PFSK-1 (cell line): ENCODE results near the gene GLCCI1.

Source experiments
- FOXP2 ChIP-seq: optimal IDR thresholded peaks from 2 replicates; pipeline ENCODE3; 2011; ENCODE audit warnings: borderline replicate concordance, control low read depth, inconsistent platforms; ENCODE audit not compliant: insufficient read depth; ENCODE audit errors: extremely low read length, extremely low read depth
- POLR2AphosphoS5 ChIP-seq: IDR thresholded peaks from 2 replicates; pipeline ENCODE4 v1.6.1; 2012; ENCODE audit warnings: low read depth, mild to moderate bottlenecking, control low read depth, low read length, moderate library complexity
- SIN3A ChIP-seq: IDR thresholded peaks from 2 replicates; pipeline ENCODE4 v1.6.1; 2012; ENCODE audit warnings: mild to moderate bottlenecking, low read length, moderate library complexity, borderline replicate concordance; ENCODE audit not compliant: insufficient read depth
- TAF1 ChIP-seq: IDR thresholded peaks from 2 replicates; pipeline ENCODE4 v1.6.1; 2012; ENCODE audit warnings: low read length, control low read depth, borderline replicate concordance; ENCODE audit not compliant: insufficient read depth
- TF ChIP-seq, protein P1 (sequence below), 2 experiments: IDR thresholded peaks; 2 replicates each; pipeline versions ENCODE4 v1.6.1 to v1.8.0; 2011 to 2012; ENCODE audit warnings: low read depth in 2 of 2, low read length in 2 of 2, control low read depth in 1 of 2, inconsistent platforms in 1 of 2, mild to moderate bottlenecking in 1 of 2, moderate library complexity in 1 of 2; ENCODE audit not compliant: insufficient read depth in 1 of 2

GLCCI1 gene

DNA sequence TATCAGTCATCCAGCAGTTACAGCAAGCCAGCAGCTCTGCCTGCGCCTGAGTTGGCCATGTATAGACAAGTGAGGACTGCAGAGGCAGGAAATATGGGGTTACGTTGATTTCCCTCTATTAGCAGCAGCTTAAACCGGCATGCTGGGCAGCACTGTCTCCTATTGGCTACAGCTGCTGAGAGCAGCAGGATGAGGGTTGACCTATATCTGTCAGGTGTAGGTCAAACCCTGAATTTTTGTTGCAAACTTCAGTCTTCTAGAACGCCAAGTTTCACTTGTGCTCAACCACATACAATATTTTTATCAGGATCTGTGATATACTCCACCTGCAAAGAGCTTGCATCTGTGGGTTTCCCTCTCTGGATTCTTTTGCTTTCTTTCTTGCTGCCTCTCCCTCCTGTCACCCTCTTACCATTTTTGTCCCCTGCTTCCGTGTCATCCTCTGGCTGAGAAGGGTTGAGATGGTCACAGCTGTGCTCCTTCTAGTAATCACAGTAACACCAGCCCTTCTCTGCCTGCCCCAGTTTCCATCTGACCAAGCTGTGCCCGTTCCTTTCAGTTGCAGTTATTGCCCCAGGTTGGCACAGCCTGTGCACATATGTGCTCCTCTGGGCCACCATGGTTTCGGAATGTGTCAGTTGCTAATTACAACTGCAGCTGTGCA is 23.8 kb upstream of the GLCCI1 start:
- no peak for TF ChIP-seq FOXP2

DNA sequence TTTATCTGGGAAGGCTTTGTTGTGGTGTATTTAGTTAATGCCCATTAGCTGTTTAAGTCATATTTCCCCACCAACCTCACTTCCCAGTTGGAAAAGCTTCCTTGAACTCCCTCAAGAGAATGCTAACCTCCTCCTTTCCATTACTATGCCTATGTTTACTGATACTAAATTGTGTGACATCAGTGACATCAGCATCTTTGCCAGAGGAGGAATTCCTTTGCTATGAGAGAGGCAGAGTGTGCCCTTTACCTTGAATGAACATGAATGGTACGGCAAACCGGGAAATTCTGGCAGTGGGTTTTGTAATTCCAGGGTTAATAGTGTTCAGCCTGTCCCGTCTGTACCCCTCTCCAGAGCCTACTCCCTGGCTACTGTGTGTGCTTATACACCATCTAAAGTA is 22.1 kb upstream of the GLCCI1 start:
- TF ChIP-seq SIN3A (no peak), TAF1 (no peak), POLR2AphosphoS5 (no peak), FOXP2 (no peak)
- TF ChIP-seq, protein P1, sequence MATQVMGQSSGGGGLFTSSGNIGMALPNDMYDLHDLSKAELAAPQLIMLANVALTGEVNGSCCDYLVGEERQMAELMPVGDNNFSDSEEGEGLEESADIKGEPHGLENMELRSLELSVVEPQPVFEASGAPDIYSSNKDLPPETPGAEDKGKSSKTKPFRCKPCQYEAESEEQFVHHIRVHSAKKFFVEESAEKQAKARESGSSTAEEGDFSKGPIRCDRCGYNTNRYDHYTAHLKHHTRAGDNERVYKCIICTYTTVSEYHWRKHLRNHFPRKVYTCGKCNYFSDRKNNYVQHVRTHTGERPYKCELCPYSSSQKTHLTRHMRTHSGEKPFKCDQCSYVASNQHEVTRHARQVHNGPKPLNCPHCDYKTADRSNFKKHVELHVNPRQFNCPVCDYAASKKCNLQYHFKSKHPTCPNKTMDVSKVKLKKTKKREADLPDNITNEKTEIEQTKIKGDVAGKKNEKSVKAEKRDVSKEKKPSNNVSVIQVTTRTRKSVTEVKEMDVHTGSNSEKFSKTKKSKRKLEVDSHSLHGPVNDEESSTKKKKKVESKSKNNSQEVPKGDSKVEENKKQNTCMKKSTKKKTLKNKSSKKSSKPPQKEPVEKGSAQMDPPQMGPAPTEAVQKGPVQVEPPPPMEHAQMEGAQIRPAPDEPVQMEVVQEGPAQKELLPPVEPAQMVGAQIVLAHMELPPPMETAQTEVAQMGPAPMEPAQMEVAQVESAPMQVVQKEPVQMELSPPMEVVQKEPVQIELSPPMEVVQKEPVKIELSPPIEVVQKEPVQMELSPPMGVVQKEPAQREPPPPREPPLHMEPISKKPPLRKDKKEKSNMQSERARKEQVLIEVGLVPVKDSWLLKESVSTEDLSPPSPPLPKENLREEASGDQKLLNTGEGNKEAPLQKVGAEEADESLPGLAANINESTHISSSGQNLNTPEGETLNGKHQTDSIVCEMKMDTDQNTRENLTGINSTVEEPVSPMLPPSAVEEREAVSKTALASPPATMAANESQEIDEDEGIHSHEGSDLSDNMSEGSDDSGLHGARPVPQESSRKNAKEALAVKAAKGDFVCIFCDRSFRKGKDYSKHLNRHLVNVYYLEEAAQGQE (IDR thresholded peaks at IDR 0.05; ENCODE audit: insufficient read depth in 1 of 2, low read depth in 2 of 2, low read length in 2 of 2): no peak

DNA sequence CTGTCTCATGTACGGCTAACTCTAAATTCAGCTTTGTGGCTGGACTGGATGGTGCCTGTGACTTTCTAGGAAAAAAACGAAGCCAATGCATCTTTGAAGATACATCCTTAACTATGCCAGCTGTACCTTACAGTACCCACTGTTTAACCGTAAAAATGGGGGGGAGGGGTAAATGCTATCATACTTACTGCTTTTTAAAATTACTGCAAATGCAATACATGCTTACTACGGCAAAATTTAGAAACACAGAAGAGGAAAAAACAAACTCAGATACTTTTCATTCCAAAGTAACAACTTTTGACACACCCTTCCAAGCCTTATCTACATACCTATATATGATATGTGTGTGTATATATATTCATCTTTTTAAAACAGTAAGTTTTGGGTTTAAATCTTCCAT is 20.4 kb upstream of the GLCCI1 start:
- TF ChIP-seq POLR2AphosphoS5 (no peak), SIN3A (no peak), FOXP2 (no peak), TAF1 (no peak)
- TF ChIP-seq, protein P1 (IDR thresholded peaks at IDR 0.05; ENCODE audit: insufficient read depth in 1 of 2, low read depth in 2 of 2, low read length in 2 of 2): no peak

DNA sequence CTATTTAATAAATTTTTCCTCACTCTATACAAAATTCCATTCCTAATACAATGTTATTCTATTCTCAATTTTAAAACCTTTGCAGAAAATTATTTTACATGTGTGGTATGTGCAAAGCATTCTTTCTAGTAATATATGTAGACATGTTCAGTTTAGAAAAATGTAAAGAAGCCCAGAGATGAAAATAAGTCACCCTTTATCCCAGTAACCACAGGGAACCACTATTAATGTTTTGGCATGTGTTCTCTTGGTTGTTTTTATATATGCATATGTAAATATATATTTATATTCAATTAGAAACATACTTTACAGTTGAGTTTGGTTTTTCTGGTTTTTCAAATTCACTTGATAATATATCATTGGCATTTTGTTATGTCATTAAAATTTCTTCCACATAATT is 14.8 kb upstream of the GLCCI1 start:
- TF ChIP-seq SIN3A (no peak), TAF1 (no peak), POLR2AphosphoS5 (no peak), FOXP2 (no peak)
- TF ChIP-seq, protein P1 (IDR thresholded peaks at IDR 0.05; ENCODE audit: insufficient read depth in 1 of 2, low read depth in 2 of 2, low read length in 2 of 2): no peak

DNA sequence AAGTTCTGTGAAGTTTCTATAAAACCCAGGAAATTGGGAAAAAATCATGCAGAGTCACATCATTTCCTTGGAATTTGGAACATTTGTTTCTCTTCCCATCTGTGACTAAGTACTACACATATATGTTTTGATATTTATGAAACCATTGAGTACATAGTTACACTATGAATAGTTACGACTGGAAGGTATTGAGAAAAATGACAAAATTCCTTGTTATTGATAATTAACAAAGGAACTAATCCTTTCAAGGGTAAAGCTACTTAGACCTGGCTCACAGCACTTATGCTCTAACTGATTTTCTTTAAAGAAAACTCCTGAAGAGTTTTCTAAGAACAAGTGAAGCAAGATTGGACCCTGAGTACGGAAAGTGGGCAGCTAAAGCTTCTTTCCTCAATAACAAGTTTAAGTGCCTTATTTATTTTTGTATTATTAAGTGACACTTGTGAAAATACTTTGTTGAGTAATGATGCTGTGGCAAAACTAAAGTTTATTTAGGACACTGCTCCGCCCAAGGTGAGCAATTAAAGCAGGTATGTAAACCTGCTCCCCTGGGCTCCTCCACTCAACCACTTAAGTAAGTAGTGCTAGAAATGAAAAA is 12.0 kb upstream of the GLCCI1 start:
- TF ChIP-seq FOXP2: no peak

DNA sequence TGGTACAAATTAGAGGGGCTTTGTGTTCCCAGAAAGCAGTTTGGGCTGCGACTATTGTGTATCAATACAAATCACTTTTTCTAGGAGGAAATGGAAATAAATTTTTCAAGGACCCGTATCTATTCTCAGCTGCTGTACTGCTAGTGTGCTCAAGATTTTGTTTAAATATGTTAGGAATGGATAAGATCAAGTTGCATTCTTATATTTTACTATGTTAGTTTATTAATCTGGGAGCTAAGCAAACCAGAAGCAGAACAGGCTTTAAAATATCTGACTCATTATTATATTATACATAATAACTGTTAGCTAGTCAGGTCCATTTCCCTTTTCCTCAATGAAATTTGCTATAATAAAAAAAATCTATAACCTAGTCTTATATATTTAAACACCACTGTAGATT is 11.1 kb upstream of the GLCCI1 start:
- no peak for TF ChIP-seq TAF1
- TF ChIP-seq FOXP2: no peak
- TF ChIP-seq POLR2AphosphoS5: no peak
- TF ChIP-seq, protein P1 (IDR thresholded peaks at IDR 0.05; ENCODE audit: insufficient read depth in 1 of 2, low read depth in 2 of 2, low read length in 2 of 2): no peak
- TF ChIP-seq SIN3A: no peak
